Lower lobe of right lung (tissue), 2 donors: Measurements from ENCODE around the gene CTF1. TPM values are rescaled to one million over a fixed set of nuclear protein-coding genes. Genes with fewer than 3 reads are reported as not detected.
A peak's percentile ranks its signal among the peaks of the same experiment; 100 is the strongest.

Experiments used
- ATAC-seq, 2 donors: fragments of 200-7000 bp; cut with Tn5 transposase; one replicate each; pipeline ENCODE4 v1.9.1; 2020 to 2022; ENCODE audit warnings: mild to moderate bottlenecking in 2 of 2, moderate library complexity in 2 of 2
- DNase-seq: peaks from one replicate; pipeline ENCODE4 v3.0.0-alpha.2; 2020
- H3K27ac ChIP-seq: fragments of 200-600 bp; one replicate; pipeline ENCODE4 v1.8.0; 2022
- H3K27me3 ChIP-seq: fragments of 200-600 bp; one replicate; pipeline ENCODE4 v1.8.0; 2022; ENCODE audit warnings: low read depth
- H3K36me3 ChIP-seq: fragments of 200-600 bp; one replicate; pipeline ENCODE4 v1.8.0; 2022; ENCODE audit warnings: mild to moderate bottlenecking
- H3K4me1 ChIP-seq: fragments of 200-600 bp; one replicate; pipeline ENCODE4 v1.8.0; 2022
- H3K4me3 ChIP-seq: fragments of 200-600 bp; one replicate; pipeline ENCODE4 v1.8.0; 2022; ENCODE audit warnings: mild to moderate bottlenecking
- H3K9me3 ChIP-seq: fragments of 200-600 bp; one replicate; pipeline ENCODE4 v1.8.0; 2022
- intact Hi-C: fragments of 100-400 bp; cut with DNase I; formaldehyde crosslinking; loops from one replicate; pipeline ENCODE4 v1.11.0; 2022
- long read RNA-seq: library from polyadenylated mRNA; unstranded; transcript quantifications from one replicate; pipeline ENCODE4 v2.0.0, GENCODE V29; 2021
- total RNA-seq: library from RNA; stranded (reverse); fragmentation: NEBNext Ultra II Directional; extraction: Animal tissue kit (Norgen Biotek cat#: 25700); gene quantifications from one replicate; pipeline ENCODE4 v1.2.1, GENCODE V29; 2021
- TF ChIP-seq, protein P1 (sequence below): fragments of 200-600 bp; IDR thresholded peaks from one replicate; pipeline ENCODE4 v1.8.0; 2022; ENCODE audit warnings: antibody characterized with exemption, mild to moderate bottlenecking
- donor health status: DM: no; HTN: yes; CAD: no; lungs with severe emphysema.

The CTF1 gene
- 10.3 TPM for total RNA-seq
- long read RNA-seq, transcript CTF1-201 (3 exons, 1,664 nt), result major isoform, 11 of 21 reads
- long read RNA-seq, partial matches to known transcripts, result 3 of 21 reads
- long read RNA-seq, other reads (novel, unspliced or antisense), result 6 of 21 reads

GRCh38 chr16:30896261-30896888 lies at the start of gene CTF1:
Gene CTF1 (plus strand): TSS chr16:30896614. CDS start chr16:30896644, 30 bp downstream.
- Histone ChIP-seq H3K27me3 (no peaks in the 10 kb centered on the region), H3K36me3 (peaks cover 7% of the 10 kb centered on the region), H3K4me3 (peak within 1 kb of the TSS; percentile 65), H3K4me1 (peaks cover 49% of the 10 kb centered on the region), H3K9me3 (no peaks in the 10 kb centered on the region), H3K27ac (peak within 1 kb of the TSS; percentile 95)
- TF ChIP-seq, protein P1, sequence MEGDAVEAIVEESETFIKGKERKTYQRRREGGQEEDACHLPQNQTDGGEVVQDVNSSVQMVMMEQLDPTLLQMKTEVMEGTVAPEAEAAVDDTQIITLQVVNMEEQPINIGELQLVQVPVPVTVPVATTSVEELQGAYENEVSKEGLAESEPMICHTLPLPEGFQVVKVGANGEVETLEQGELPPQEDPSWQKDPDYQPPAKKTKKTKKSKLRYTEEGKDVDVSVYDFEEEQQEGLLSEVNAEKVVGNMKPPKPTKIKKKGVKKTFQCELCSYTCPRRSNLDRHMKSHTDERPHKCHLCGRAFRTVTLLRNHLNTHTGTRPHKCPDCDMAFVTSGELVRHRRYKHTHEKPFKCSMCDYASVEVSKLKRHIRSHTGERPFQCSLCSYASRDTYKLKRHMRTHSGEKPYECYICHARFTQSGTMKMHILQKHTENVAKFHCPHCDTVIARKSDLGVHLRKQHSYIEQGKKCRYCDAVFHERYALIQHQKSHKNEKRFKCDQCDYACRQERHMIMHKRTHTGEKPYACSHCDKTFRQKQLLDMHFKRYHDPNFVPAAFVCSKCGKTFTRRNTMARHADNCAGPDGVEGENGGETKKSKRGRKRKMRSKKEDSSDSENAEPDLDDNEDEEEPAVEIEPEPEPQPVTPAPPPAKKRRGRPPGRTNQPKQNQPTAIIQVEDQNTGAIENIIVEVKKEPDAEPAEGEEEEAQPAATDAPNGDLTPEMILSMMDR, result no peak
- ATAC-seq (peak; percentile 81 to 86), DNase-seq (peak; percentile 81)
- intact Hi-C loops, result no loop called here

GRCh38 chr16:30846649-30847402 lies 49.6 kb upstream of the CTF1 start:
- no peak for DNase-seq

GRCh38 chr16:30850246-30850645 lies 46.2 kb upstream of the CTF1 start:
- no peak for ATAC-seq
- H3K36me3 ChIP-seq, result peaks cover 11% of the 10 kb centered on the region
- DNase-seq, result no peak
- H3K27ac ChIP-seq, result no peak overlapping the region
- H3K4me3 ChIP-seq, result no peak overlapping the region
- no peaks in the 10 kb centered on the region for H3K9me3 ChIP-seq
- H3K4me1 ChIP-seq, result peaks cover 3% of the 10 kb centered on the region
- H3K27me3 ChIP-seq, result no peaks in the 10 kb centered on the region
- TF ChIP-seq, protein P1, result no peak
- intact Hi-C loops, result no loop called here

More at GRCh38 chr16:30846649-30847402, 49.6 kb upstream of the CTF1 start:
- intact Hi-C loops, result no loop called here
- TF ChIP-seq, protein P1, result no peak
- H3K27ac ChIP-seq, result no peak overlapping the region
- no peak overlapping the region for H3K4me3 ChIP-seq
- H3K27me3 ChIP-seq, result no peaks in the 10 kb centered on the region
- no peaks in the 10 kb centered on the region for H3K36me3 ChIP-seq
- ATAC-seq, result no peak
- peaks cover 8% of the 10 kb centered on the region for H3K4me1 ChIP-seq
- no peaks in the 10 kb centered on the region for H3K9me3 ChIP-seq

DNA sequence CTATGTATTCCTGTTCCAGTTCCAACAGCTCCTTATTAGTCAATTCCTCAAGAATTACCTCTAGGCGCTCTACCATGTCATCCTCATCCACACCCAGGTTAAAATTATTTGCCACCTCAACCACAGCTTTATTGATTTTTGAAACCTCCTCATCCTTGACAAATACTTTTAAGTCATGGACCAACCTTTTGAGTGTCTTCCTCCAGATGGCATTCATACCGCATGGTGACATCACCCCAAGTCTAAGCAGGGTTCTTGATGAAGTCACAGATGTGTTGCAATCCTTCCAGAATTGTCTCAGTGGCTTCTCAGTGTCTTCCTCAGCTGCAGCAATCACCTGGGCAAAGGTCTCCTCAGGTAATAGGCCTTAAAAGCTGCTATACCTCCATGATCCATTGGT lies 42.7 kb upstream of the CTF1 start:
- no peak overlapping the region for H3K4me3 ChIP-seq
- no peak for DNase-seq
- H3K9me3 ChIP-seq, result no peaks in the 10 kb centered on the region
- no peak for ATAC-seq
- H3K27me3 ChIP-seq, result no peaks in the 10 kb centered on the region
- TF ChIP-seq, protein P1, result no peak
- H3K4me1 ChIP-seq, result no peaks in the 10 kb centered on the region
- H3K36me3 ChIP-seq, result peaks cover 15% of the 10 kb centered on the region
- H3K27ac ChIP-seq, result no peak overlapping the region
- intact Hi-C loops, result no loop called here

- Histone ChIP-seq H3K4me3 (no peak overlapping the region), H3K4me1 (no peaks in the 10 kb centered on the region), H3K36me3 (peaks cover 15% of the 10 kb centered on the region), H3K27me3 (no peaks in the 10 kb centered on the region), H3K27ac (no peak overlapping the region), H3K9me3 (no peaks in the 10 kb centered on the region)
- TF ChIP-seq, protein P1, result no peak
- intact Hi-C loops, result no loop called here
- ATAC-seq, result no peak
- DNase-seq, result no peak
Measured at GRCh38 chr16:30858111-30858495, 38.3 kb upstream of the CTF1 start.
